Endothelial cell of umbilical vein (primary cell): ENCODE results near the gene GGA1.

Source experiments
- POLR2A ChIP-seq: IDR thresholded peaks from 2 replicates; pipeline ENCODE4 v1.6.1; 2012; ENCODE audit warnings: low read depth, mild to moderate bottlenecking, control low read depth, low read length
- TF ChIP-seq, protein P1 (sequence below), 2 donors: IDR thresholded peaks; 1 replicate in 1 of 2; 2 replicates in 1 of 2; pipeline ENCODE4 v1.5.1; 2011; ENCODE audit warnings: low read length in 2 of 2, mild to moderate bottlenecking in 2 of 2, moderate library complexity in 2 of 2, control low read depth in 1 of 2, inconsistent platforms in 1 of 2, low read depth in 1 of 2; ENCODE audit not compliant: insufficient read depth in 1 of 2; ENCODE audit errors: extremely low read depth in 1 of 2

DNA sequence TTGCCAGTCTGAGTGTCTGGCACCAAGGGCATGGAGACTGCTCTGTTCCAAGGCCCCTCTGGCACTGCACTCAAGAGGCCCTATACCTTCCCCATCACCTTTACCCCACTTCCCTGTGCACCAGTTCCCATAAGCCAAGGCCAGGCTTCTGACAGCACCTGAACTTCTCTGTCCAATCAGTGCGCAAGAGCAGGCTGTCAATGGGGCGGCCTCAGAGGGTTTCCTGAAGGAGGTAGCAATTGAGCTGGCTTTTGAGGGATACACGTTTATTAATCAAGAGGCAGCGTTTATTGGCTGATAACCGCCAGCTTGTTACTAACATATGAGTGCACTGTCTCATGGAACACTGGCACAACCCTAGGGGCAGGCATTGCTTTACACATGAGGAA lies 32.9 kb downstream of the GGA1 start:
- TF ChIP-seq, protein P1, sequence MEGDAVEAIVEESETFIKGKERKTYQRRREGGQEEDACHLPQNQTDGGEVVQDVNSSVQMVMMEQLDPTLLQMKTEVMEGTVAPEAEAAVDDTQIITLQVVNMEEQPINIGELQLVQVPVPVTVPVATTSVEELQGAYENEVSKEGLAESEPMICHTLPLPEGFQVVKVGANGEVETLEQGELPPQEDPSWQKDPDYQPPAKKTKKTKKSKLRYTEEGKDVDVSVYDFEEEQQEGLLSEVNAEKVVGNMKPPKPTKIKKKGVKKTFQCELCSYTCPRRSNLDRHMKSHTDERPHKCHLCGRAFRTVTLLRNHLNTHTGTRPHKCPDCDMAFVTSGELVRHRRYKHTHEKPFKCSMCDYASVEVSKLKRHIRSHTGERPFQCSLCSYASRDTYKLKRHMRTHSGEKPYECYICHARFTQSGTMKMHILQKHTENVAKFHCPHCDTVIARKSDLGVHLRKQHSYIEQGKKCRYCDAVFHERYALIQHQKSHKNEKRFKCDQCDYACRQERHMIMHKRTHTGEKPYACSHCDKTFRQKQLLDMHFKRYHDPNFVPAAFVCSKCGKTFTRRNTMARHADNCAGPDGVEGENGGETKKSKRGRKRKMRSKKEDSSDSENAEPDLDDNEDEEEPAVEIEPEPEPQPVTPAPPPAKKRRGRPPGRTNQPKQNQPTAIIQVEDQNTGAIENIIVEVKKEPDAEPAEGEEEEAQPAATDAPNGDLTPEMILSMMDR (IDR thresholded peaks at IDR 0.05; ENCODE audit: extremely low read depth in 1 of 2, insufficient read depth in 1 of 2, low read depth in 1 of 2, low read length in 2 of 2): no peak
- no peak for TF ChIP-seq POLR2A
